Ovary (tissue), 9 donors: ENCODE data around the gene CACNA1H. TPM values are rescaled to one million over a fixed set of nuclear protein-coding genes. Genes with fewer than 3 reads are reported as not detected.
"Not testable (repeated sequence)": the region's sequence is repeated elsewhere in the genome, so short reads cannot be mapped to it uniquely, and the experiment has no call there.

Experiments used
- DNase-seq, 5 donors: peaks; one replicate each; pipeline ENCODE4 v3.0.0-alpha.2; 2019 to 2020
- H3K27ac ChIP-seq, 2 donors: fragments of 200-600 bp; one replicate each; pipeline versions ENCODE4 v1.5.1 to v1.8.0; 2019 to 2022
- H3K27me3 ChIP-seq: fragments of 200-600 bp; one replicate; pipeline ENCODE4 v1.8.0; 2022
- H3K36me3 ChIP-seq: fragments of 200-600 bp; sonication (generic); one replicate; pipeline ENCODE4 v1.5.1; 2019
- H3K4me1 ChIP-seq: one replicate; pipeline ENCODE4 v1.8.1; 2013; ENCODE audit warnings: mild to moderate bottlenecking, moderate library complexity; ENCODE audit not compliant: insufficient read depth
- H3K4me3 ChIP-seq: fragments of 200-600 bp; sonication (generic); one replicate; pipeline ENCODE4 v1.5.1; 2017
- H3K9me3 ChIP-seq, 2 donors: fragments of 200-600 bp in 1 of 2; sonication (generic) in 1 of 2; one replicate each; pipeline versions ENCODE4 v1.5.1 to v1.8.1; 2013 to 2019; ENCODE audit warnings: mild to moderate bottlenecking in 1 of 2, moderate library complexity in 1 of 2
- EP300 ChIP-seq: sonication (generic); formaldehyde crosslinking; IDR thresholded peaks from one replicate; pipeline ENCODE4 v1.6.1; 2017; ENCODE audit warnings: antibody characterized with exemption
- POLR2A ChIP-seq: fragments of 450-650 bp; IDR thresholded peaks from one replicate; pipeline ENCODE4 v1.6.1; 2017; ENCODE audit warnings: antibody characterized with exemption, mild to moderate bottlenecking, moderate library complexity
- WGBS, 3 donors: extraction: QIAGEN DNeasy Blood & Tissue Kit in 1 of 3; methylation state at CpG; one replicate each; pipeline versions ENCODE4 v1.1.5 to v1.1.7; 2013 to 2017; 5-methylcytosine and 5-hydroxymethylcytosine counted together
- intact Hi-C, 4 donors: fragments of 100-400 bp; cut with DNase I; formaldehyde crosslinking; loops; one replicate each; pipeline versions ENCODE4 v1.11.0 to v1.15.1; 2022 to 2023
- polyA plus RNA-seq, 2 donors: library from polyadenylated mRNA; stranded (reverse); fragments of 200-250 nt in 1 of 2; fragments of 350-450 nt in 1 of 2; fragmentation: Illumina TruSeq in 1 of 2; extraction: RNeasy Lipid Tissue Mini Kit (QIAGEN cat#74804) in 1 of 2; gene quantifications; one replicate each; pipeline ENCODE4 v1.2.3, GENCODE V29; 2013 to 2014
- total RNA-seq, 7 donors: library from RNA; depleted of rRNA in 2 of 7; stranded (reverse); fragments of >200 nt in 2 of 7; fragmentation: NEBNext Ultra II Directional in 3 of 7; extraction: Animal tissue kit (Norgen Biotek cat#: 25700) in 3 of 7; gene quantifications; one replicate each; pipeline versions ENCODE4 v1.1.0 to v1.2.4, GENCODE V29; 2016 to 2023
- TF ChIP-seq, protein P1 (sequence below), 3 donors: fragments of 450-650 bp in 2 of 3; fragments of 200-600 bp in 1 of 3; IDR thresholded peaks; one replicate each; pipeline versions ENCODE4 v1.5.1 to v1.8.0; 2016 to 2022; ENCODE audit warnings: antibody characterized with exemption in 3 of 3, mild to moderate bottlenecking in 1 of 3
- donor health status: DM: no; HTN: no; CAD: no; lungs with moderate emphysema.
- donor health status: DM: no; HTN: no; CAD: no.
- donor health status: Bipolar disorder and iron deficiency.
- donor health status: DM: yes; HTN: yes; CAD: no.
- donor health status: DM: no; HTN: no; CAD: no.
- donor health status: DM: yes; HTN: yes; CAD: no.

The CACNA1H gene
- total and polyA plus RNA-seq, 9 donors = 7.3 to 217 (median 106) TPM

DNA sequence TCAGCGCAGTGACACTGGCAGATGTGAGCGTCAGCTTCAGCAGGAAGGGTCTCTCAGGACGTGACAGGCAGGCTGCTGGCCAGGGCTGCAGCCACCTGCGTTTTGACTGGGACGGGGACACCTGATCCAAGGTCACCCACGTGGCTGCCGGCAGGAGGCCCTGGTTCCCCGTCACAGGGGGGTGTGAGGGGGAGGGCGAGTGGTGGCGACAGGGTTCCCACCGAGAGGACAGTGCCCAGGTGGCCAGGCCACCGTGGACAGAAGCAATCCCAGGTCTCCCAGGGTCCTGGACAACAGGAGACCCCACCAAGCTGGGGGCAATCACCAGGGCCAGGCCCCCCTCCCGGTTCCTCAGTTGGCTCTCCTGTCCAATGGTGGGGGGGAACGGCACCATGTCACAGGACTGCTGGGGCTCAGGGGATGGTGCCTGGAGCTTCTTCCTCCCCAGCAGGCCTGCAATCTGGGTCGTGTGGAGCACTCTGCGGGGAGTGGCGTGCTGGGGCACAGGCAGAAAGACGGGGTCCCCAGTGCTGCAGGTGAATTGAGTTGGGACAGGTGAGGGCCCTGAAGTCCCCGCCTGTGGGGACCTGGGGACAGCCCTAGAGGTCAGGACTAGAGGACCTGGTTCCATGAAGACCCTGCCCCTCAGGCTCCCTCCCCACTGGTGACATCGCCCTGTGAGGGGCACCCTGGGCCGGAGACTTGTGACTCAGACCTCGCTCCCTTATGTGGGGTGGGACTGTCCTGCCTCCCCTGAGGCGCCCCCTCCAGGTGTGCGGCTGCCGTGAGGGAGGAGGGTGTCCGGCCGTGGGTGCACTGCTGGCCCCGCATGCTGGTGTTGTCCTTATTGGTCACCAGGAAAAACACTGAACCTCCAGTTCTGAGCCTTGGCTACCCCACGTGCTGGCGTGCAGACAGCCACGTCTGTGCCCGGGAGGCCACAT, 91.3 kb downstream of the CACNA1H start:
- H3K27me3 ChIP-seq, H3K4me3 ChIP-seq, H3K9me3 ChIP-seq, H3K27ac ChIP-seq, DNase-seq, intact Hi-C loops, H3K4me1 ChIP-seq, H3K36me3 ChIP-seq: not testable (repeated sequence)
- WGBS, 3 donors = 52 to 62% (median 61%) methylated on average over 18 to 32 of the region's 32 CpGs

DNA sequence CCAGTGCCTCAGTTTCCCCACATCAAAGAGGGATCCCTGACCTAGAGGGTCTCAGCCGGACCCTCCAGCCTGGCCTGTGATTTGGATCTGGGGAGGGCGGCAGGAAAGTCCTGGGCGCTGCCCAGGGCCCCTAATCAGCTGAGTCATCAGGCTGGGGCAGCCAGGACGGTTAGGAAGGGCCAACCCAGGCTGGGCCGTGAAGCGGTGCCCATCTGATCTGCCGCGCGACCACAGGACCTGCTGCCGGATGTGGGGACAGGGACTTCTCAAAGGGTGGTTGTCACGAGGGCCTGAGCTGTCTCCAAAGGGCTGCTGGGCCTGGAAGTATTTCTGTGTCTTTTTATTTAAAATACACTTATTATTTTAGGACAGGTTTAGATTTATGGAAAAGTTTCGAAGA, 92.0 kb downstream of the CACNA1H start:
- Histone ChIP-seq H3K4me3 (no peak overlapping the region), H3K27ac (no peak overlapping the region), H3K27me3 (no peaks in the 10 kb centered on the region), H3K36me3 (no peaks in the 10 kb centered on the region), H3K9me3 (no peaks in the 10 kb centered on the region), H3K4me1 (no peaks in the 10 kb centered on the region)
- no peak for TF ChIP-seq EP300
- 71 to 88% (median 74%) methylated on average over 10 to 12 of the region's 12 CpGs for WGBS, 3 donors
- DNase-seq = no peak
- intact Hi-C loops = no loop called here

DNA sequence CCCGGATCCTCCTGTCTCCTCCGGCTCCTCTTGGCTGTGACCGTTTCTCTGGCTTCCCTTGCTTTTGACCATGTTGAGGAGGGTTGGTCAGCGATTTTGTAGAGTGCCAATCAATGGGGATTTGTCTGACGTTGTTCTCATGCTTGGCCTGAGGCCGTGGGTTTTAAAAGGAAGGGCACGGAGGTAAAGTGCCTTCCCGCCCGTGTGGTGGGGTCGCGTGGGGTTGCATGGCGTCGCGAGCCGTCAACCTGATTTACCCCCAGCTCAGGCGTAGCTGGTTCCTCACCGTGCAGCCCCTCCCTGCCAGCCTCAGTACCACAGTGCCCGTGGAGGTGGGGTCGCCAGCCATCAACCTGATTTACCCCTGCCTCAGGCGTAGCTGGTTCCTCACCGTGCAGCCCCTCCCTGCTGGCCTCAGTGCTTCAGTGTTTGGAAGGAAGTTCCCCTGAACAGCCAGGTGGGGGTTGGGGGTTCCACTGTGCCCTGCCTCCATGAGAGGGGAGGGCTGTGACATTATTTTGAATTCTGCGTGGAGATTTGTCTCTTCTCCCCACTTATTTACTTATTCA, 92.6 kb downstream of the CACNA1H start:
- intact Hi-C loops = no loop called here
- H3K9me3 ChIP-seq = no peaks in the 10 kb centered on the region
- H3K4me1 ChIP-seq = no peaks in the 10 kb centered on the region
- no peak overlapping the region for H3K27ac ChIP-seq
- no peak overlapping the region for H3K4me3 ChIP-seq
- DNase-seq = peak in 1 of 5 donors; percentile 11
- TF ChIP-seq POLR2A (no peak), EP300 (no peak)
- TF ChIP-seq, protein P1, sequence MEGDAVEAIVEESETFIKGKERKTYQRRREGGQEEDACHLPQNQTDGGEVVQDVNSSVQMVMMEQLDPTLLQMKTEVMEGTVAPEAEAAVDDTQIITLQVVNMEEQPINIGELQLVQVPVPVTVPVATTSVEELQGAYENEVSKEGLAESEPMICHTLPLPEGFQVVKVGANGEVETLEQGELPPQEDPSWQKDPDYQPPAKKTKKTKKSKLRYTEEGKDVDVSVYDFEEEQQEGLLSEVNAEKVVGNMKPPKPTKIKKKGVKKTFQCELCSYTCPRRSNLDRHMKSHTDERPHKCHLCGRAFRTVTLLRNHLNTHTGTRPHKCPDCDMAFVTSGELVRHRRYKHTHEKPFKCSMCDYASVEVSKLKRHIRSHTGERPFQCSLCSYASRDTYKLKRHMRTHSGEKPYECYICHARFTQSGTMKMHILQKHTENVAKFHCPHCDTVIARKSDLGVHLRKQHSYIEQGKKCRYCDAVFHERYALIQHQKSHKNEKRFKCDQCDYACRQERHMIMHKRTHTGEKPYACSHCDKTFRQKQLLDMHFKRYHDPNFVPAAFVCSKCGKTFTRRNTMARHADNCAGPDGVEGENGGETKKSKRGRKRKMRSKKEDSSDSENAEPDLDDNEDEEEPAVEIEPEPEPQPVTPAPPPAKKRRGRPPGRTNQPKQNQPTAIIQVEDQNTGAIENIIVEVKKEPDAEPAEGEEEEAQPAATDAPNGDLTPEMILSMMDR (IDR thresholded peaks at IDR 0.05) = no peak
- 30 to 48% (median 35%) methylated on average over 22 of the region's 22 CpGs for WGBS, 3 donors
- H3K27me3 ChIP-seq = no peaks in the 10 kb centered on the region
- H3K36me3 ChIP-seq = no peaks in the 10 kb centered on the region

DNA sequence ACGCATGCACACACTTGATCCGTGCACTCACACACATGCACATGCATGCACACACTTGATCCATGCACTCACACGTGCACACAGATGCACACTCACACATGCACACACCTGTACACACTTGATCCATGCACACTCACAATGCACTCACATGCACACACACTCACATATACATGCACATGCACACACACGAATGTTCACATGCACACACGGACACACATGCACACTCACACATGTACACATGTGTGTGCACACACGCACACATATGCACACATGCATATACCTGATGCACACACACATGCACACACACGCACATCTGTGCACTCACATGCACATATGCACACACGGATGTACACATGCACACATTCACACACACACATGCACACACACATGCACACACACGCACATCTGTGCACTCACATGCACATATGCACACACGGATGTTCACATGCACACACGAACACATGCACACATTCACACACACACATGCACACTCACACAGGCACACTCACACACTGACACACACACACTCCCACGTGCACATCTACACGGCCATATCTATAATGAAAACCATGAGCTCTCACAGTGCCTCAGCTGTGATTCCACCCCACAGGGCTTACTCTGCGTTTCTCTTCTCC, 95.1 kb downstream of the CACNA1H start:
- intact Hi-C loops, H3K4me1 ChIP-seq, H3K27me3 ChIP-seq, DNase-seq, H3K27ac ChIP-seq, H3K4me3 ChIP-seq, H3K9me3 ChIP-seq, H3K36me3 ChIP-seq: not testable (repeated sequence)
- 70 to 74% (median 71%) methylated on average over 13 to 14 of the region's 14 CpGs for WGBS, 3 donors

DNA sequence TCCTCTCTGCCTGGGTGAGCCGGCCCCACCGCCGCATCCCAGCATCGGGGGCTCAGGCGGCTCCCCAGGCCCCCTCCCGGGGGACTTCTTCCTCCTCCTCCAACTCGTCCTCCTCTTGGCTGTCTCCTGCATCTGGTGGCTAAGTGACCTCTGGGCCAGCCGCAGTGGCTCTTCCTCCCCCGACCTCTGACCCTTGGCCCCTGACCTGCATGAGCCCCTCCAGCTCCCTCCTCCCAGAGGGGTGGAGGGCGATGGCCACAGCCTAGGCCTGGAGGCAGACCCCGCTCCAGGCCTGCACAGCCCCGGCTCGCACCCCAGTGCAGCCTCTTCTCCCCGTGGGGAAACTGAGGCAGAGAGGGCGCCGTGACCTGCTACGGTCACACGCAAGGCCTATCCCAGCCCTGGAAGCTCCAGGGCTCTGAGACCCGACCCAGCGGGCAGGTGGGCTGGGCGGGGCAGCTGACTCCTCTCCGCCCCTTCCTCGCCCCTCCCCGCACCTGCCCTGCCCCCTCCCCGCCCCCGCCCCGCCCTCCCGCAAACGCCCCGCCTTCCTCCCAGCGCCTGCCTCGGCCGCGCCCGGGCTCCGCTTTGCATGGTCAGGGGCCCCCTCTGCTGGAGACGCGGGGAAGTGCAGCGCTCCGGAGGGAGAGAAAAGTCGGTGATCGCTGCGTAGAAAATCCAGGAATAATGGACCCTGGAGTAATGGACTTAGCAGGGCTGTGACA, 96.3 kb downstream of the CACNA1H start:
- 41% methylated on average over 10 of the region's 43 CpGs; no CpG with 5 or more reads in 2 of the 3 donors for WGBS, 3 donors
- H3K4me1 ChIP-seq, DNase-seq, H3K9me3 ChIP-seq, H3K27ac ChIP-seq, intact Hi-C loops, H3K27me3 ChIP-seq, H3K36me3 ChIP-seq, H3K4me3 ChIP-seq: not testable (repeated sequence)

DNA sequence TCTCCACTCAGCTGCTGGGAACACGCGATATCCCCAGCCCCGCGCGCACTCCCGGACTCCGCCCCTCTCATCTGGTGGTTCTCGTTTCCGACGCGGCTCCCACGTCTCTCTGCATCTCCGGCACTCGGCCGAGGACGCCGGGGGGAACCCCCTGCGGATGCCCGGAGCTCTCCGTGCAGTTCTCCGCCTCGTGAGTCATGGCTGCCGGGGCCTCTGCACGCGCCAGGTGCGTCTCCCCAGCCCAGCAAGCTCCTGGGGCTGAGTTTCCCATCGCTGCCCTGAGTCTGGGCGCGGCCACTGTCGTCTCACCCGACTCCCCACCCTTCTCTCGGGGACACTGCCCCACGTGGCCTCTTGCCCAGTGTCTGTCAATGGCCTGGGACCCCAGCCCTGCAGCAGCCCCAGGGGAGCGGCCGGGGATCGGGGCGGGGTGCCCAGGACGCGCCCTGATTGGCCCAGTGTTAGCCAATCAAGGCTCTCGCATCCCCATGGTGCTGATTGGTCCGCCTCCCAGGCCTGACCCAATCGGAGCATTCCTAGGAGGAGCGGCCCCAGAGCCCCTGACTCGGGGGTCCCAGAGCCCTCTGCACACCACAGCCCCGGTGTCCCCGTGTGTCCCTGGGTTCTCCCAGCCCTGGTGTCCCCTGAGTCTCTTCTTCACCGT, 100.9 kb downstream of the CACNA1H start:
- H3K36me3 ChIP-seq = not testable (repeated sequence)
- no CpG with 5 or more reads among the region's 47 CpGs for WGBS, 3 donors

DNA sequence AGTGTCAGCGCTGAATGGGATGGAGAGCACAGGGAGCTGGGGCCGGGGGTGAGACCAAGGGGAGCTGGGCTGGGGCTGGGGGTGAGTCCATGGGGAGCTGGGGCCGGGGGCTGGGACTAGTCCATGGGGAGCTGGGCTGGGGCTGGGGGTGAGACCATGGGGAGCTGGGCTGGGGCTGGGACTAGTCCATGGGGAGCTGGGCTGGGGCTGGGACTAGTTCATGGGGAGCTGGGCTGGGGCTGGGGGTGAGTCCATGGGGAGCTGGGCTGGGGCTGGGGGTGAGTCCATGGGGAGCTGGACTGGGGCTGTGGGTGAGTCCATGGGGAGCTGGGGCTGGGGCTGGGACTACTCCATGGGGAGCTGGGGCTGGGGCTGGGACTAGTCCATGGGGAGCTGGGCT, 101.9 kb downstream of the CACNA1H start:
- DNase-seq, H3K4me3 ChIP-seq, H3K36me3 ChIP-seq, H3K27ac ChIP-seq, H3K4me1 ChIP-seq, H3K27me3 ChIP-seq, intact Hi-C loops, H3K9me3 ChIP-seq: not testable (repeated sequence)
- WGBS, 3 donors = 82 to 100% methylated on average over 1 to 3 of the region's 3 CpGs; no CpG with 5 or more reads in 1 of the 3 donors

More for the DNA sequence above, 100.9 kb downstream of the CACNA1H start:
- DNase-seq, H3K27me3 ChIP-seq, H3K9me3 ChIP-seq, intact Hi-C loops, H3K27ac ChIP-seq, H3K4me1 ChIP-seq, H3K4me3 ChIP-seq: not testable (repeated sequence)

DNA sequence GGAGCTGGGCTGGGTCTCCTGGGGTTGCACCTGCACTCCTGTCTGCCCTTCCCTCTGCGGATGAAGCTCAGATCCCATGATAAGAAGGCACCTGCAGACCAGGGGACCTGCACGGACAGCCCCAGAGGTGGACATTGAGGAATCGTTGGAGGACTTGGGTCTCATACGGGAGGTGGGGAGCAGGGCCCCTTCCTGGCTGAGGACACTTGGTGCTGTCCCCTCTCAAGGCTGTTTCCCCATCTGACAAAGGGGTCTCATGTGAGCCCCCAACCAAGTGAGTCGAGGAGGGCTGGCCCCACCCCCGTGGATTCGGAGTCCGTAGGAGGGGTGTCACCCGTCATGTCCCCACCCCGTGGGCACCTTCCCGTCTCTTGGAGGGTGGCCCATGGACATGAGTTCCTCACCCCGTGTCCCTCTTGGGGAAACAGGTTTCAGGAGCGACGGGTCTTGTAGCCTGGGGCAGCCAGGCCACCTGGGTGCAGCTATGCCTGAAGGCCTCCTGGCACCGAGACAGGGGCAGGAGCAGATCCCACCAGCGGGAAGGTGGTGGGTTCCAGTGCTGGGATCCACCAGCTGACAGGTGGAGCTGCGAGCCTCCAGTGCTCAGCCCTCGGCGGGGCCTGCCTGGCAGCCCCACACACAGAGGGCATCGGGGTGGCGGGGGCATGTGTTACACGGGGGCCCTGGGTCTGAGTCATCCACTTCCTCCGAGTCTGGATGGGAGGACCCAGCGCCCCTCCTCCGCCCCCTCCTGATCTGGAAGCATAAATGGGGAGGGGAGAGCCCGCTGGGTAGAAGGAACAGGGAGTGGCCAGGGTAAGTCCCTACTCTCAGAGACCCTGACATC, 102.6 kb downstream of the CACNA1H start, which contains the start of gene TPSD1:
Gene TPSD1 (plus strand): TSS at position 794 of the 847 bp plus-strand sequence. CDS start 212 bp downstream, outside the sequence.
- H3K36me3 ChIP-seq, H3K27me3 ChIP-seq, DNase-seq, H3K4me3 ChIP-seq, intact Hi-C loops, H3K27ac ChIP-seq, H3K4me1 ChIP-seq, H3K9me3 ChIP-seq: not testable (repeated sequence)
- 59 to 61% (median 60%) methylated on average over 24 to 25 of the region's 26 CpGs for WGBS, 3 donors
